ENCODE data around the gene DOCK9. TPM values are rescaled to one million over a fixed set of nuclear protein-coding genes. Genes with fewer than 3 reads are reported as not detected.
A peak's percentile ranks its signal among the peaks of the same experiment; 100 is the strongest.

Gene DOCK9
- total and polyA plus RNA-seq, 9 of the 15 experiments (the other 6 are each of a cell fraction or from before 2014, with no cell fraction given) = 3.5 to 25.3 (median 16.7) TPM

DNA sequence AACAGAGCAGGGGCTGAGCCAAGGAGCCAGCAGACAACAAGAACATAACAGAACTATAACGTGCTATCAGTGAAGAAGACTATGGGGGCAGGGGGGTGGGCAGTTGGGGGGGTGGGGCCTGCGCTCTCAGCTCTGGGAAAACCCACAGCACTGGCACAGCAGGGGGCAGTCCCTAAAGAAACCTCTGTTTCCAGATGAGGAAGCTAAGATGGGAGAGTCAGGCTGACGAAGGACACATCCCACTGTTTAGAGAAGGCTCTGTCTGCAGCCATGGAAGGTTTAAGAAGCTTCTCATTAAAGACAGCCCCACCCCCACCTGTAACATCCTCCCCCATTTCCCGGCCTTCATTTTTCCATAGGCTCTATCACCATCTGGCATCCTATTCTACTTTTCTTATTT, 7.1 kb upstream of the DOCK9 start (continued):
- TF ChIP-seq, protein P1, sequence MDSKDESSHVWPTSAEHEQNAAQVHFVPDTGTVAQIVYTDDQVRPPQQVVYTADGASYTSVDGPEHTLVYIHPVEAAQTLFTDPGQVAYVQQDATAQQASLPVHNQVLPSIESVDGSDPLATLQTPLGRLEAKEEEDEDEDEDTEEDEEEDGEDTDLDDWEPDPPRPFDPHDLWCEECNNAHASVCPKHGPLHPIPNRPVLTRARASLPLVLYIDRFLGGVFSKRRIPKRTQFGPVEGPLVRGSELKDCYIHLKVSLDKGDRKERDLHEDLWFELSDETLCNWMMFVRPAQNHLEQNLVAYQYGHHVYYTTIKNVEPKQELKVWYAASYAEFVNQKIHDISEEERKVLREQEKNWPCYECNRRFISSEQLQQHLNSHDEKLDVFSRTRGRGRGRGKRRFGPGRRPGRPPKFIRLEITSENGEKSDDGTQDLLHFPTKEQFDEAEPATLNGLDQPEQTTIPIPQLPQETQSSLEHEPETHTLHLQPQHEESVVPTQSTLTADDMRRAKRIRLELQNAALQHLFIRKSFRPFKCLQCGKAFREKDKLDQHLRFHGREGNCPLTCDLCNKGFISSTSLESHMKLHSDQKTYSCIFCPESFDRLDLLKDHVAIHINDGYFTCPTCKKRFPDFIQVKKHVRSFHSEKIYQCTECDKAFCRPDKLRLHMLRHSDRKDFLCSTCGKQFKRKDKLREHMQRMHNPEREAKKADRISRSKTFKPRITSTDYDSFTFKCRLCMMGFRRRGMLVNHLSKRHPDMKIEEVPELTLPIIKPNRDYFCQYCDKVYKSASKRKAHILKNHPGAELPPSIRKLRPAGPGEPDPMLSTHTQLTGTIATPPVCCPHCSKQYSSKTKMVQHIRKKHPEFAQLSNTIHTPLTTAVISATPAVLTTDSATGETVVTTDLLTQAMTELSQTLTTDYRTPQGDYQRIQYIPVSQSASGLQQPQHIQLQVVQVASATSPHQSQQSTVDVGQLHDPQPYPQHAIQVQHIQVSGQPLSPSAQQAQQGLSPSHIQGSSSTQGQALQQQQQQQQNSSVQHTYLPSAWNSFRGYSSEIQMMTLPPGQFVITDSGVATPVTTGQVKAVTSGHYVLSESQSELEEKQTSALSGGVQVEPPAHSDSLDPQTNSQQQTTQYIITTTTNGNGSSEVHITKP (IDR thresholded peaks at IDR 0.05; ENCODE audit: partially characterized antibody) = peak; percentile 85
- no peak for TF ChIP-seq HDAC6 (IDR thresholded peaks at IDR 0.05; ENCODE audit: low read depth, low read length)

DNA sequence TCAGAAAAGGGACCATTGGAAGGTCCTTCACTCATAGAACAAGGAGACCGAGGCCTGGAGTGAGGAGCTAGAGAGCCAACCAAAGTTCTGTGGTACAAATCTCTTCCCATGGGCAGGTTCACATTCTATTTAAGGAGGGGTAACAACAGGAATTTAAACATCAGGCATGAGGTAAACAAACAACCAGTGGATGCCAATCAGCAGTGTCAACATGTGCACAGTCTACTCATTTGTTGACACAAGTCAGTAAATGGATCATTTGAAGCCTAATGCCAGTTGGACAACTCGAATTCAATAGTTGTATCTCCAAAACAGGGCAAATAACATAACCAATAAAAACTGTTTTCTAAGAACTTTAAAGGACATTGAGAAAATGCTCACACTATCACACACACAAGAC, 6.3 kb upstream of the DOCK9 start:
- Histone ChIP-seq H3K4me2 (ENCODE audit: insufficient read depth, low read length) (no peak overlapping the region), H4K20me1 (replicated peaks; ENCODE audit: control insufficient read depth, insufficient read depth, low read length) (no peaks in the 10 kb centered on the region), H3K9me1 (ENCODE audit: control insufficient read depth, insufficient read depth, low read length) (peaks cover 2% of the 10 kb centered on the region), H3K27me3 (ENCODE audit: control insufficient read depth in 2 of 2, insufficient read depth in 2 of 2, low read length in 2 of 2) (no peaks in the 10 kb centered on the region), H3K4me3 (no peak overlapping the region), H3K79me2 (ENCODE audit: control insufficient read depth, insufficient read depth, low read length) (0 out of 3 replicates have a peak, but pooled peaks cover 4% of the 10 kb centered on the region), H3K4me1 (replicated peaks in 1 of 2; ENCODE audit: control insufficient read depth in 2 of 2, insufficient read depth in 2 of 2, low read length in 2 of 2) (peaks cover 4 to 17% of the 10 kb centered on the region in 2 experiments; a peak in 3 of 5 replicates), H3K9me3 (replicated peaks; ENCODE audit: control insufficient read depth, insufficient read depth, low read depth, low read length) (no peaks in the 10 kb centered on the region), H2AFZ (ENCODE audit: low read depth, low read length) (no peak overlapping the region), H3K27ac (ENCODE audit: extremely low read depth, low read depth, low read length) (no peak overlapping the region), H3K9ac (ENCODE audit: insufficient read depth in 1 of 2, low read depth in 2 of 2, low read length in 2 of 2) (no peak overlapping the region), H3K36me3 (ENCODE audit: control insufficient read depth, insufficient read depth, low read length) (no peaks in the 10 kb centered on the region; the same call in 2 of the 3 replicates)
- FAIRE-seq = no peak
- WGBS (ENCODE audit: insufficient coverage, low coverage, missing lambda C conversion rate) = 56% methylated on average over 2 of the region's 2 CpGs
- POLR2A ChIA-PET = no interaction called here
- no peak for ATAC-seq
- in situ Hi-C loops (cut with MboI) (no loop called here), intact Hi-C loops (cut with micrococcal nuclease) (no loop called here)
- no TSS peak for BruUV-seq (replicated peaks)
- CTCF ChIA-PET (ENCODE audit: low intra/inter-chr PET ratio) = no interaction called here
- no peak for DNase-seq (ENCODE audit: extremely low read depth in 1 of 4, low spot score in 3 of 4)
- TF ChIP-seq NFE2L1 (tag; IDR thresholded peaks at IDR 0.05; ENCODE audit: borderline replicate concordance, low read depth) (no peak), BRD9 (IDR thresholded peaks at IDR 0.05; ENCODE audit: low read depth, partially characterized antibody) (no peak), ZNF311 (CRISPR knock-in tag; IDR thresholded peaks at IDR 0.05) (no peak), ZBTB49 (CRISPR knock-in tag; IDR thresholded peaks at IDR 0.05; ENCODE audit: borderline replicate concordance) (no peak), ARID3A (IDR thresholded peaks at IDR 0.05; ENCODE audit: borderline replicate concordance, low read depth, low read length) (no peak), ZNF766 (CRISPR knock-in tag; conservative IDR thresholded peaks at IDR 0.05) (no peak)
- TF ChIP-seq, protein P2, sequence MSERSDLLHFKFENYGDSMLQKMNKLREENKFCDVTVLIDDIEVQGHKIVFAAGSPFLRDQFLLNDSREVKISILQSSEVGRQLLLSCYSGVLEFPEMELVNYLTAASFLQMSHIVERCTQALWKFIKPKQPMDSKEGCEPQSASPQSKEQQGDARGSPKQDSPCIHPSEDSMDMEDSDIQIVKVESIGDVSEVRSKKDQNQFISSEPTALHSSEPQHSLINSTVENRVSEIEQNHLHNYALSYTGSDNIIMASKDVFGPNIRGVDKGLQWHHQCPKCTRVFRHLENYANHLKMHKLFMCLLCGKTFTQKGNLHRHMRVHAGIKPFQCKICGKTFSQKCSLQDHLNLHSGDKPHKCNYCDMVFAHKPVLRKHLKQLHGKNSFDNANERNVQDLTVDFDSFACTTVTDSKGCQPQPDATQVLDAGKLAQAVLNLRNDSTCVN (CRISPR knock-in tag; IDR thresholded peaks at IDR 0.05) = no peak

Measured in K562 (cell line).